Keratinocyte (primary cell): ENCODE data around the gene CD207. TPM values are rescaled to one million over a fixed set of nuclear protein-coding genes. Genes with fewer than 3 reads are reported as not detected.

Source experiments
- DNase-seq: peaks from one replicate; pipeline ENCODE4 v3.0.0-alpha.2; 2011; ENCODE audit warnings: low read depth, missing footprints, low spot score
- FAIRE-seq: peaks from 2 replicates; lab custom pipeline; 2011; peaks lifted over from hg19 to GRCh38; lab: Jason Lieb, UNC
- H2AFZ ChIP-seq: 2 replicates; pipeline ENCODE4 v1.6.0; 2012; ENCODE audit warnings: low read length, control low read depth, inconsistent platforms; ENCODE audit not compliant: control insufficient read depth
- H3K27ac ChIP-seq: 2 replicates; pipeline ENCODE4 v1.5.1; 2011; ENCODE audit warnings: low read length; ENCODE audit not compliant: control insufficient read depth, insufficient read depth
- H3K27me3 ChIP-seq: 3 replicates; pipeline ENCODE4 v1.6.0; 2011; ENCODE audit warnings: low read length; ENCODE audit not compliant: control insufficient read depth, insufficient read depth; ENCODE audit errors: extremely low read depth
- H3K36me3 ChIP-seq, 2 experiments: 2 replicates in 1 of 2; 3 replicates in 1 of 2; pipeline ENCODE4 v1.5.1; 2011; ENCODE audit warnings: low read length in 2 of 2, mild to moderate bottlenecking in 1 of 2; ENCODE audit not compliant: control insufficient read depth in 2 of 2, insufficient read depth in 2 of 2; ENCODE audit errors: extremely low read depth in 1 of 2
- H3K4me1 ChIP-seq: 3 replicates; pipeline ENCODE4 v1.5.1; 2011; ENCODE audit warnings: low read length; ENCODE audit not compliant: control insufficient read depth, insufficient read depth; ENCODE audit errors: extremely low read depth
- H3K4me2 ChIP-seq: 3 replicates; pipeline ENCODE4 v1.6.0; 2011; ENCODE audit warnings: low read depth, low read length; ENCODE audit not compliant: control insufficient read depth, insufficient read depth; ENCODE audit errors: extremely low read depth
- H3K4me3 ChIP-seq, 3 experiments: fragments of 200-600 bp in 1 of 3; sonication (generic) in 1 of 3; 2 replicates in 2 of 3; 3 replicates in 1 of 3; pipeline ENCODE4 v1.5.1; 2011 to 2016; ENCODE audit warnings: low read length in 3 of 3, mild to moderate bottlenecking in 3 of 3, control low read depth in 2 of 3, inconsistent platforms in 1 of 3, low read depth in 1 of 3, mixed read lengths in 1 of 3, mixed run types in 1 of 3, moderate library complexity in 1 of 3; ENCODE audit not compliant: control insufficient read depth in 2 of 3, insufficient read depth in 2 of 3; ENCODE audit errors: extremely low read depth in 1 of 3
- H3K79me2 ChIP-seq: 2 replicates; pipeline ENCODE4 v1.6.0; 2012; ENCODE audit warnings: low read length; ENCODE audit not compliant: control insufficient read depth, insufficient read depth
- H3K9ac ChIP-seq: 3 replicates; pipeline ENCODE4 v1.6.0; 2011; ENCODE audit warnings: low read length; ENCODE audit not compliant: control insufficient read depth, insufficient read depth; ENCODE audit errors: extremely low read depth
- H3K9me1 ChIP-seq: 3 replicates; pipeline ENCODE4 v1.6.0; 2011; ENCODE audit warnings: low read length; ENCODE audit not compliant: control insufficient read depth, insufficient read depth; ENCODE audit errors: extremely low read depth
- H3K9me3 ChIP-seq: 2 replicates; pipeline ENCODE4 v1.5.1; 2012; ENCODE audit warnings: low read depth, low read length; ENCODE audit not compliant: control insufficient read depth
- H4K20me1 ChIP-seq: 3 replicates; pipeline ENCODE4 v1.6.0; 2011; ENCODE audit warnings: low read length; ENCODE audit not compliant: control insufficient read depth, insufficient read depth; ENCODE audit errors: extremely low read depth
- CTCF ChIP-seq, 3 experiments: IDR thresholded peaks in 1 of 3; conservative IDR thresholded peaks in 1 of 3; optimal IDR thresholded peaks in 1 of 3; 2 replicates in 2 of 3; 3 replicates in 1 of 3; pipeline versions ENCODE3 to v1.5.1; 2011; ENCODE audit warnings: low read length in 3 of 3, mild to moderate bottlenecking in 3 of 3, moderate library complexity in 2 of 3, control low read depth in 1 of 3, inconsistent platforms in 1 of 3; ENCODE audit not compliant: insufficient read depth in 2 of 3; ENCODE audit errors: extremely low read depth in 1 of 3
- EZH2 ChIP-seq: IDR thresholded peaks from one replicate; pipeline ENCODE4 v1.6.1; 2012; ENCODE audit warnings: inconsistent platforms, mild to moderate bottlenecking, low read length, moderate library complexity
- dilution Hi-C: fragments of 300-500 bp; cut with MboI; formaldehyde crosslinking; loops from one replicate; pipeline ENCODE4 v1.7.0; 2020; ENCODE audit warnings: low sequenced_read_pairs; ENCODE audit not compliant: extremely low pct_ligation_motif_present
- polyA plus RNA-seq, 5 experiments: library from polyadenylated mRNA; depleted of rRNA in 3 of 5; stranded (reverse) in 3 of 5; stranded (forward) in 1 of 5; unstranded in 1 of 5; fragments of >200 nt; gene quantifications; 1 replicate in 1 of 5; 2 replicates in 3 of 5; 3 replicates in 1 of 5; pipeline versions ENCODE4 v1.2.1 to v1.2.3, GENCODE V29; 2011 to 2012; ENCODE audit warnings: missing spikeins in 2 of 5, low read depth in 1 of 5, low replicate concordance in 1 of 5

CD207 gene
- polyA plus RNA-seq, 1 donor (not counting 4 experiments of a cell fraction or from before 2014, with no cell fraction given) = not detected

GRCh38 chr2:70826696-70827350, 8.8 kb downstream of the CD207 start:
- H3K4me1 ChIP-seq = no peaks in the 10 kb centered on the region
- no peak for FAIRE-seq

GRCh38 chr2:70823249-70823648, 12.4 kb downstream of the CD207 start:
- Histone ChIP-seq H4K20me1 (no peaks in the 10 kb centered on the region), H3K4me2 (no peak overlapping the region), H3K27ac (no peak overlapping the region), H3K9me1 (no peaks in the 10 kb centered on the region), H3K79me2 (no peaks in the 10 kb centered on the region), H3K27me3 (peaks cover 23% of the 10 kb centered on the region), H3K9ac (no peak overlapping the region), H3K36me3 (no peaks in the 10 kb centered on the region), H3K9me3 (no peaks in the 10 kb centered on the region), H3K4me3 (no peak overlapping the region), H2AFZ (no peak overlapping the region), H3K4me1 (no peaks in the 10 kb centered on the region)
- FAIRE-seq (no peak), DNase-seq (no peak)
- TF ChIP-seq EZH2 (no peak), CTCF (optimal IDR thresholded peaks at IDR 0.05 in 1 of 3, IDR thresholded peaks at IDR 0.05 in 1 of 3, conservative IDR thresholded peaks at IDR 0.05 in 1 of 3; ENCODE audit: extremely low read depth in 1 of 3, insufficient read depth in 2 of 3, low read length in 3 of 3) (no peak)
- dilution Hi-C loops = no loop called here

More at GRCh38 chr2:70826696-70827350, 8.8 kb downstream of the CD207 start:
- dilution Hi-C loops = no loop called here
- no peaks in the 10 kb centered on the region for H3K36me3 ChIP-seq
- no peak overlapping the region for H3K4me2 ChIP-seq
- H3K79me2 ChIP-seq = no peaks in the 10 kb centered on the region
- no peaks in the 10 kb centered on the region for H3K9me1 ChIP-seq
- H3K27ac ChIP-seq = no peak overlapping the region
- no peak for DNase-seq
- H3K27me3 ChIP-seq = peaks cover 22% of the 10 kb centered on the region
- H3K4me3 ChIP-seq = no peak overlapping the region
- no peak overlapping the region for H2AFZ ChIP-seq
- no peaks in the 10 kb centered on the region for H4K20me1 ChIP-seq
- TF ChIP-seq EZH2 = no peak
- H3K9me3 ChIP-seq = no peaks in the 10 kb centered on the region
- H3K9ac ChIP-seq = no peak overlapping the region

- FAIRE-seq = no peak
- H2AFZ ChIP-seq = no peak overlapping the region
- H3K4me1 ChIP-seq = no peaks in the 10 kb centered on the region
- dilution Hi-C loops = no loop called here
- no peak for DNase-seq
- H3K79me2 ChIP-seq = no peaks in the 10 kb centered on the region
- no peaks in the 10 kb centered on the region for H3K9me3 ChIP-seq
- peaks cover 23% of the 10 kb centered on the region for H3K27me3 ChIP-seq
- no peak overlapping the region for H3K9ac ChIP-seq
- TF ChIP-seq CTCF (optimal IDR thresholded peaks at IDR 0.05 in 1 of 3, IDR thresholded peaks at IDR 0.05 in 1 of 3, conservative IDR thresholded peaks at IDR 0.05 in 1 of 3; ENCODE audit: extremely low read depth in 1 of 3, insufficient read depth in 2 of 3, low read length in 3 of 3) (no peak), EZH2 (no peak)
- H3K27ac ChIP-seq = no peak overlapping the region
- H3K4me3 ChIP-seq = no peak overlapping the region
- no peaks in the 10 kb centered on the region for H4K20me1 ChIP-seq
- no peaks in the 10 kb centered on the region for H3K36me3 ChIP-seq
- H3K4me2 ChIP-seq = no peak overlapping the region
- H3K9me1 ChIP-seq = no peaks in the 10 kb centered on the region
These were observed 12.8 kb downstream of the CD207 start for GRCh38 chr2:70822843-70823242.
